ENCODE data around the gene HDC.

GRCh38 chr15:50232791-50233190 is 32.7 kb downstream of the HDC start:
- TF ChIP-seq CTCF (IDR thresholded peaks at IDR 0.05 in 8 of 11, conservative IDR thresholded peaks at IDR 0.05 in 3 of 11) (no peak), POLR2A (IDR thresholded peaks at IDR 0.05) (no peak)
